Activated CD4-positive, CD25-positive, alpha-beta regulatory T cell (primary cell): Measurements from ENCODE around the gene TEX264.

Experiments used
- DNase-seq, 4 experiments: peaks; one replicate each; lab custom pipeline; 2025; lab: John Stamatoyannopoulos, UW

Gene TEX264

GRCh38 chr3:51673802-51674654 lies 3.0 kb downstream of the TEX264 start:
- no peak for DNase-seq

- no peak for DNase-seq
Observed at GRCh38 chr3:51675201-51675611, 4.2 kb downstream of the TEX264 start.

DNA sequence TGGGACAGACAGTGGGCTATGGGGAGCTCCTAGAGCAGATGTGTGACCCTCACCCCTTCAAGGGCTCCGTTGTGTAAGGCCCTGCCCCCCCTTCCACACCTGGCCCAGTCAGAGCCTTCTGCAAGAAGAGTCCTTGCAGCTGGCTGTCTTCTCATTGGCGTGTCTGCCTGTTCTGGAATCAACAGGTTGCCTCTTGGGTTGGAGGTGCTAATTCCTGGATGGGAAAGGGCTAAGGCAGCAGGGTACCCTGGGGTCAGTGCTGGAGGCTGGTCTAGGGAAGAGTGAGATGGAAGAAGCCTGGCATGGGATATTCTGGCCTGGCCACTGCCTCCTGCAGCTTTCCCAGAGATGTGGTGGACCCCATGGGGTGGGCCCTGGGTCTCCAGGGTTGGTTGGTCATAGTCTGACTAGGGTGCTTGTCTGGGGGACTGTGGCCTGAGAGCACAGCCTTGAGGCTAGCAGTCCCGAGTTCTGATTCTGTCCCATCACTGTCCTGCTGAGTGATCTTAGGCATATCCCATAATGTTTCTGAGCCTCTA lies 5.1 kb downstream of the TEX264 start:
- DNase-seq = no peak

DNA sequence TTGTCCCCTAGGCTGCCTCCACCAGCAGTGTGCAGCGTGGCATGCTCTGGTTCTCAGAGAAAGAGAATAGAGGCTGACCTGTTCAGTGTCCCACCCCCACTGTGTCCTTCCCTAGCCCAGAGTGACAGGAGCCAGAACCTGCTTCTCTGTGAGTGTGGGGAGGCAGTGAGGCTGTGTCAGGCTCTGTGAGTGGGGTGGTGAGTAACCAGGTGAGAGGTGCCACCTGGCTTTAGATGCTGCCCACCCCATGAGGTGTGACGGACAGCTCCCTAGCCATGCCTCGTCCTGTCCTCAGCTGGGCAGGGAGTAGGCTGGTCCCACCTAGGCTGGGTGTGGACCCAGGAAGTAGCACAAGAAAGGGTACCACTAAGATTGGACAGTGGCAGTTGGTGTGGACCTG lies 6.3 kb downstream of the TEX264 start:
- no peak for DNase-seq

DNA sequence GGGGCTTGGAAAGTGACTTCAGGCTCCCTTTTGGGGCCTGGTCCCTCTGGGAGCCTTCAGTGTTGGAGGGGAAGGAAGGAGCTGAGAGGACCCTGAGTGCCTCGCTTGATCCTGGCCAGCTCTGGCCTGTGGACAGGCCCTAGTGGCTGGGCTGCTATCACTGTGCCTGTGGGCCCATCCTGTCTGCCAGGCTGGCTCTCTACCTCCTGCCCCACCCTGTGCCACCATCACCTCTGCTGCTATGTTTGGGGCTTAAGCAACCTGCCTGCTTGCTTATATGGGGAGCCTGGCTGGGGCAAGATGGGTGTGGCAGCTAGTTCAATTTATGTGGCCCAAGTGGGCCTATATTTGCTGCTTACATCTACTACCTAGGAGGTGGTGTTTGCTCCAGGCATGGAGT lies 7.1 kb downstream of the TEX264 start:
- DNase-seq = no peak

GRCh38 chr3:51678641-51679040 lies 7.6 kb downstream of the TEX264 start:
- DNase-seq = no peak

DNA sequence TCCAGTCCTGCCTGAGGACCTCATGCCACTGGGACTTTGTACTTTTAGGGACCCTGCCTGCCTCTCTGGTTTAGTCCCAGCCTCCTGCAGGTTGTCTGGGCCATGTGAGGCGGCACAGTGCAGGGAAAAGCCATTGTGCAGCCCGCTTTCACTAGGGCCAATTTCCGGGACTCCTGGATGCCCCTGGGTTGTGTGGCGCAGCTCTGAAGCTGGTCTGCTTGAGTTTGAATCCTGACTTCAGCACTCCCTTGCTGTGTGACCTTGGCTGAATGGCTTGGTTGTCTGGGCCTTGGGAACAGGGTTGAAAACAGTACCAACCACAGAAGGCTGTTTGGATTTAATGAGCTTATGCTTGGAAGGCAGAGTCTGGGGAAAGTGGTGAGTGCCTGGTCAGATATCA lies 8.3 kb downstream of the TEX264 start:
- DNase-seq = no peak

DNA sequence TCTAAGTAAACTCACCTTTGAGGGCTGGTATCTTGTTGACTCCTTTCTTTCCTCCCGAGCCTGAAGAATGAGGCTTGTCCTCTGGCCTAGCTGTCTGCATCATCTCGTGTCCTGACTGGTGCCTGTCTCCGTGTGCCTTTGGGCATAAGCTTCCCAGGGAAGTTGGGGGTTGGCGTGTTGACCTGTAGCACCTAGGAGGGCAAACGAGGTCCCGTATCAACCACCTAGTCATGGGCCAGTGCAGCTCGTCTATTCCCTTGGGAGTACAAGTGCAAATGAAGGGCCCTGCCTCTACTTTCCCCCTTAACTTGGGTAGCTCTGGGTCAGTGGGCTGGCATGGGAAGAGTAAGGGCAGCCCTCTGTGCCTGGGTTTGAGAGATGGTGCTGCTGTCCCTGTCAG lies 8.7 kb downstream of the TEX264 start:
- no peak for DNase-seq

- DNase-seq = no peak
Observed at GRCh38 chr3:51680196-51680595, 9.1 kb downstream of the TEX264 start.

DNA sequence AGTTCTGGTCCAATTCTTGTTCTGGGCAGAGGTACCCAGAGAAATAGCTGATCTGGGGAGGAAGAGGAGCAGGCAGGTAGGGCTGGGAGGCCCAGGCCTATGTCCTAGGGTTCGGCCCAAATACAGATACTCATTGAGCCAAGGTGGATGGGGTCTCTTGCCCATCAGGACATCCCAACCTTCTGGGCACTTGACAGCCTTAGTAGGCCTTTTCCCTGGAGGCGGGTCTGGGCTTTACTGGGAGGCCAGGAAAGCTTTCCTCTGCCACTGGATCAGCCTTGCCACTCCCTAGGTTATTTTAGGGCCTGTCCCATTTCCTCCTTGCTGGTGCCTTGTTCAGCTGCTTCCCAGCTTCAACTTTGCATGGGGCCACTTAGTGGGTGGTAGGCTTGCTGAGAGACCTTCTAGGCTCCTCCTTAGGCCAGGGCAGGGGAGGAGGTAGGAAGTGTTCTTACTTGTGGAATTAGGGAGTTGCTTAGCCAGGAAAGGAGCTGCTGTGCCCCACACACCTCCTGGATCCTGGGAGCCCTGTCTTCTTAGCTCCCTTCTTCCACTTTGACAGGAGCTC lies 9.7 kb downstream of the TEX264 start:
- no peak for DNase-seq

DNA sequence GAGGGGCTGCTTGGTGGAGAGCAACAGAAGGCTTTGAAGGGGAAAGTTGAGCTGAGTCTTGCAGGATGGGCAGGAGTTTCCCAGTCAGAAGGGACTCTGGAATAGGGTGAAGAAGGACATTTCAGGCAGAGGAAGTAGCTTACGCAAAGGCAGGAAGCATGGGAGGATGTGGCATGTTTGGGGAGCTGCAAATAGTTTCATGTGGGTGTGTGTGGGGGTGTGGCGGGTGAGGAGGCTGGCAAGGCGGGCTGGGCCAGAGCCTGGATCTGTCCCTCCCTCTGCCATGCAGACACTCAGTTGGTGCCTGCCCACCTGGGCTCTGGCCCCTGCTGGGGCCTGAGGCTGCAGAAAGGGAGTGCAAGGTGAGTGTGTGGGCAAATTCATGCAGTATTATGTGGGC lies 10.4 kb downstream of the TEX264 start:
- no peak for DNase-seq

GRCh38 chr3:51682079-51682478 lies 11.0 kb downstream of the TEX264 start:
- DNase-seq = peak; percentile 19 to 45 (median 40)

GRCh38 chr3:51682526-51682925 lies 11.5 kb downstream of the TEX264 start:
- DNase-seq = no peak

- DNase-seq = no peak
Observed at GRCh38 chr3:51683566-51683965, 12.5 kb downstream of the TEX264 start.

DNA sequence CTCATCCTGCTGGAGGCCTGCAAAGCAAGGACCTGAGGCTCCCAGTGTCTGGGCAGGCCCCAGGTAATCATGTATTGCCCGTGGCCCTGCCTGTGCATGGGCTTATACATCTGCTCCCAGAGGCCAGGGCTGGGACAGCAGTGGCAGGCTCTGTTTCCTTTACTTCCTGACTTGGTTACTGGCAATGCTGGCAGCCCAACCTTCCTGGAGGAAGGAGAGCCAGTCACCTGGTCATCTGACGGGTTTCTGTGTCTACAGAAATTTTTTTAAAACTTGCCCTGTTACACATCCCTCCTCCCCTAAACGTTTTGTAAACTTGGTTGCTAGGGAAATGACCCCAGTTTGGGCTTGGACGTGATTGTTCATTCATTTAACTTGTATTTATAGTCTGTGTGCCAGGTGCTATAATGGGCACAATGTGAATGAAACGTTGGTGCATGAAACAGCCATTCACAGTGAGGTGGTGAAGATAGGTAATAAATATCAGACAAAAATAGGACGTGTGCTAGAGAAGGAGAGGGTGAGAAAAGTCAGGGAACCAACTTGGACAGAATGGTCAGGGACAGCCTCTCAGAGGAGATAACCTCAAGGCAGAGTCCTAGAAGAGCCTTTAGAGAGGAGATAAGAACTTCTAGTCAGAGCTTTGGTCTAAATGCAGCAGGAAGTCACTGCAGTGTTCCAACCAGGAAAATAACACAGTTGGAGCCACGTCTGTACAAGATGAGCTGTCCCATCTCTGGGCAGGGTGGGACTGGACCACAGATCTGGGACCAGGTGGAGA lies 14.1 kb downstream of the TEX264 start:
- DNase-seq = no peak

GRCh38 chr3:51686056-51686455 lies 15.0 kb downstream of the TEX264 start:
- no peak for DNase-seq

DNA sequence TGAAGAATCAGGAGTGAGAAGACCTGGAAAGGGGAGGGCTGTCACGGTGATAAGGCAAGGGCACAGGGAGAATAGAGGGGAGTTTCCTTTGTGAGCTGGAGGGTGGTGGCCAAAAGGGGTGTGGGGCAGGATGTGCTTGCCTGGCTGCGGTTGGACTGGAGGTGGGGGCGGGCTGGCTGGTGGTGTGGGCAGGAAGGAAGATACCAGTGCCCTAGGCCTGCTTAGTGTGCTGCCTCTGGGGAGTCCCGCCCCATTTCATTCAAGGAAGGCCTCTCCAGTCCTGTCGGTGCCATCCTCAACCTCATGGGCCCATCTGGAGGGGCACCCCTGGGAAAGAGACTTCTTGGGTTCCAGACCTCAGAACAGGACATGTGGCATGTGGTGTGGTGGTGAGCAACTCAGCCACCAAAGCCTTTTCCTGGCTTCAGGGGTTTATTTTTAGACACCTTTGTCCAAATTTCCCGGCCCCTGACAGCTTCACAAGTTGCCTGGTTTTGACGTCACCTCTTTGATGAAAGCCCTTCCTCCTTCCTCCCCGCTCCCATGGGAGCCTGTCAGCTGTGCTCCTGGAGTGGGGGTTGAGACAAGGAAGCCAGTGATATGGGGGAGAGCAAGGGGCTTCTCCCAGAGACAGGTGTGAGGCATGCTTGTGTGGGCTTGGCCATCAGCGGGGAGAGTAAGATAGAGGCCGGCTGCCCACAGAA lies 15.6 kb downstream of the TEX264 start:
- DNase-seq = peak; percentile 32 to 77 (median 68)

DNA sequence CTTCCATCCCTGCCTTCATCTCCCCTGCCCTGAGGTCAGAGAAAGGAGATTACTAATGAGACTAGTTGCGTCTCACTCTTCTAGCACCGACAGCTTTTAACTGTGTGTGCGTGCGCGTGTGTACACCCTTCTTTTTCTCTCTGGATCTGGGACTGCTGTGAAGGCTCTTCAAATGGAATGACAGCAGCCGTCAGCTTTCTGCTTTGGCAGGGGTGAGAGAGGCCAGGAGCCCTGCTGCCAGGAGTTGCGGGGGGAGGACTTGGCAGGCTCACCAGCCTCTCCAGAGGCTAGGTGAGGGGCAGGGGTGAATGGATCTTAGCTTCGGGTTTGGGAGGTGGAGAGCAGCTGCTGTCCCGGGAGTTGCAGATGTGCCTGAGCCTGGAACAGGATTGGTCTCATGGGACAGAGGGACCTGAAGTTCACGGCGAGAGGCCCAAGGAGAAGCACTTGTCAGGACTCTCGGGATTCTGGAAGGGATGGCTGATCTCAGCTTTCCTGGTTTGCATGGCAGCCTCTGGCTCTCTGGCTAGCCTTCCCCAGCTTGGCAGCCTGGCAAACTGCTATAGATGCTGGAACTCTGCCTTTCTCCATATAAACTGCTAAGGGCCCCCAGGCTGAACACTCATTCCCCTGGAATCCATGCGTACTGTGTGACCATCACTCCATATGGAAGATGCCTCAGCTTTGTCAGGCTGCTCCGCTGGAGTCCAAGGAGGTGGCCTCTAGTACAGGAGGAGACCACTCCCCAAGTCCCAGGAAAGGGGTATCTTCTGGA lies 16.6 kb downstream of the TEX264 start:
- DNase-seq = no peak

- no peak for DNase-seq
Observed at GRCh38 chr3:51688206-51688600, 17.2 kb downstream of the TEX264 start.

DNA sequence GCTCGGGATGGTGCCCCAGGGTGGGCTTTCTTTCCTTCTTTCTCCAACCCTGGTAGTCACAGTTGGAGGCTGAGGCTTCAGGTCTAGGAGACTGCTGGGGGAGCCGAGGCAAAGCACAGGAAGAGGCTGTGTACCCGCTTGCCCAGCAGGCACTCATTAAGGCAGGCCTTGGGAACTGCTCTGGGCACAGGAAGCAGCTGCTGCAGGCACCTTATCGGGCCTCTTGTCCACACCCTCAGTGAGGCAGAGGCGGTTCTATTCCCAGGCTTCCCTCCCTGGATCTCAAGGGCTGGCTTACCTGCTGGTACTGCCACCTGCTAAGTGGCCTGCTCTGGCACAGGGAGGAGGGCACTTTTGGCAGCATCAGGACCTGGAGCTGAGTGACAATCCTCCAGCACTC lies 20.0 kb downstream of the TEX264 start:
- no peak for DNase-seq

DNA sequence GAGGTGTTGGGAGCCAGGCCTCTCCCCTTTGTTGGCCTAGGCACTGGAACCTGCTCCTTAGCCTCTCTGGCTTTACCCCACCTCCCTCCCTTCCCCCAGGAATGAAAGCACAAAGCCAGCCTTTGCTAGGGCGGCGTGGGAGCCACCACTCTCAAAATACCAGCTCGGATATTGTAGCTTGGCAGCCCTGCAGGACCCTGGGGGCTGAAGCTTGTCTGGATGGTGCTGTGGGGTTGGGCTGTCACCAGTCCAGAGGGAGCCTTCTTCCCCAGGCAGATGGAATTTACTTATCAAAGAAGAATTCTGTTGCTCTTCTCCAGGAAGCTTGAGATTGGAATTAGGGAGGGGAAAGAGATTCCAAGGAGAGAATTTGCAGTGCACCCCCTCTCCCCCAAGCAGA lies 20.9 kb downstream of the TEX264 start:
- no peak for DNase-seq
